Spinal cord (tissue), 10 donors: ENCODE measurements around the gene KLF7. TPM values are rescaled to one million over a fixed set of nuclear protein-coding genes. Genes with fewer than 3 reads are reported as not detected.
A peak's percentile ranks its signal among the peaks of the same experiment; 100 is the strongest.

ENCODE experiments used
- DNase-seq, 6 donors: peaks; one replicate each; pipeline versions ENCODE4 v3.0.0 to v3.0.0-alpha.2; 2013 to 2015; ENCODE audit warnings: low spot score in 6 of 6, low read depth in 4 of 6
- H3K27ac ChIP-seq: one replicate; pipeline ENCODE4 v1.5.1; 2013; ENCODE audit warnings: low read depth, low read length, control low read depth
- H3K27me3 ChIP-seq: one replicate; pipeline ENCODE4 v1.6.1; 2013; ENCODE audit warnings: low read length; ENCODE audit not compliant: control insufficient read depth, insufficient read depth
- H3K36me3 ChIP-seq: one replicate; pipeline ENCODE4 v1.6.1; 2013; ENCODE audit warnings: low read length; ENCODE audit not compliant: control insufficient read depth, insufficient read depth
- H3K4me1 ChIP-seq: one replicate; pipeline ENCODE4 v1.6.1; 2013; ENCODE audit warnings: low read length; ENCODE audit not compliant: control insufficient read depth, insufficient read depth
- H3K4me3 ChIP-seq: one replicate; pipeline ENCODE4 v1.5.1; 2013; ENCODE audit warnings: low read depth, low read length, control low read depth
- H3K9me3 ChIP-seq: one replicate; pipeline ENCODE4 v1.6.1; 2013; ENCODE audit warnings: low read length; ENCODE audit not compliant: control insufficient read depth, insufficient read depth
- WGBS: methylation state at CpG from one replicate; pipeline ENCODE4 v1.1.5; 2013; ENCODE audit warnings: missing lambda C conversion rate; ENCODE audit not compliant: insufficient coverage; 5-methylcytosine and 5-hydroxymethylcytosine counted together
- polyA plus RNA-seq, 2 donors: library from polyadenylated mRNA; unstranded; fragments of 120-200 nt; gene quantifications; one replicate each; pipeline ENCODE4 v1.2.1, GENCODE V29; 2013; ENCODE audit not compliant: insufficient read length in 2 of 2
- total RNA-seq, 2 donors: library from RNA; depleted of rRNA in 1 of 2; stranded (reverse); fragments of 120-200 nt in 1 of 2; fragments of >200 nt in 1 of 2; gene quantifications; one replicate each; pipeline versions ENCODE4 v1.2.3 to v1.2.4, GENCODE V29; 2013 to 2014
- donor health status: healthy.

Gene KLF7
- total and polyA plus RNA-seq, 4 donors = 18.2 to 30.0 (median 26.3) TPM

DNA sequence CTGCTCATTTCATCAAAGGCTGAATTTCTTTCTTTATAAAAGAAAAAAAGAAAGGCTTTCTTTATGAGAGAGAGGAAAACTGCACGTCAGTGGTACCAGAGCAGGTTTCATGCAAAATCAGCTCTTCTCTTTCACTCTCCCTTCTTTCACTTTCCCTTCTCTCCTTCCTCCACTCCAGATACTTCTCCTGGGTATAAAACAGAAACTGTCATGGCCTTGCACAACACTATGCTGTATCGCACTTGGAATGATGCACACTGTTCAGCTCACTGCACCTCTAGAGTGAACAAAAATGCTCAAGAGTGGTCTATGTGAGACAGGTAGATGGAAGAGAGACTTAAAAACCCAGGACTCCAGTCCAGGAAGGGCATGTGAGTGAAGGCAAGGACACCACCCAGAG is 73.8 kb downstream of the KLF7 start:
- H3K27me3 ChIP-seq = no peaks in the 10 kb centered on the region
- 100% methylated on average over 1 of the region's 2 CpGs for WGBS
- H3K36me3 ChIP-seq = no peaks in the 10 kb centered on the region
- H3K4me3 ChIP-seq = no peak overlapping the region
- no peaks in the 10 kb centered on the region for H3K9me3 ChIP-seq
- peaks cover 3% of the 10 kb centered on the region for H3K4me1 ChIP-seq
- no peak overlapping the region for H3K27ac ChIP-seq
- DNase-seq = no peak

DNA sequence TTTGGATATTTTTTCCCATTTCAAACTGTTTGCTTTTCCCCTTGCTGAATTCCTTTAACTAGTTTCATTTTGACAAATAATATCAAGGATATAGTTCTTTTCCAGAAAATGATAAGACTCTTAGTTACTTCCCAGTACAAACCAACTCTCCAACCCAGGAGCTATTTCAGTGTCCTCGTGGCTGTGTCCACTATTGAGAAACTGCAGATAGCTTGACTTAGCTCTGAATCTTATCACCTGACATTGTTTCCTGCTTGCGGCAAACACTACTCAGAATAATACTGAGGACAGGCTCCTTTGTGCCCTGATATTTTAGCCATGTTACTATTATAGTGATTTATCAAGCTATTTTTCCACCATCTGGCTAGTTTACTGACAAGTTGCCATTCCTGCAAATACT is 74.6 kb downstream of the KLF7 start:
- no peaks in the 10 kb centered on the region for H3K36me3 ChIP-seq
- H3K9me3 ChIP-seq = no peaks in the 10 kb centered on the region
- no peaks in the 10 kb centered on the region for H3K27me3 ChIP-seq
- WGBS = 100% methylated on average over 1 of the region's 2 CpGs
- no peak for DNase-seq
- no peak overlapping the region for H3K27ac ChIP-seq
- H3K4me1 ChIP-seq = peaks cover 3% of the 10 kb centered on the region
- no peak overlapping the region for H3K4me3 ChIP-seq

DNA sequence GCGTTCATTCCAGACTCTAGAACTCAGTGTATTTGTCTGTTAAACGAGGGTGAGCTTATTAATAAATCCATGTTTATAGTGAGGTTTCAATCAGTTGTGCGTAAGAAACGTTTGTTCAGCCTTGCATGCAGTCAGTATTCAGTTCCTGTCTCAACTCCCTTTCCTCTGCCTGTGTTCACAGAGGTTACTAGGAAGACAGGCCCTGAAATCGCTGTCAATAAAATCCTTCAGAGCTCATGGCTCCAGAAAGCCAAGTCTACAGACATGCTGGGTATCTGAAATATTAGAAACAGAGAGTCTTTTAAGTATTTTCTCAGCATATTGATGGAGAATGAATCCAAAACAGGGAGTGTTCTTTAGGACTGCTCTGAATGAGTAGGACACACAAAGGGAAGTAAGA is 75.4 kb downstream of the KLF7 start:
- Histone ChIP-seq H3K4me3 (no peak overlapping the region), H3K36me3 (no peaks in the 10 kb centered on the region), H3K4me1 (peaks cover 3% of the 10 kb centered on the region), H3K27ac (no peak overlapping the region), H3K9me3 (no peaks in the 10 kb centered on the region), H3K27me3 (no peaks in the 10 kb centered on the region)
- WGBS = 71% methylated on average over 2 of the region's 5 CpGs
- DNase-seq = no peak

DNA sequence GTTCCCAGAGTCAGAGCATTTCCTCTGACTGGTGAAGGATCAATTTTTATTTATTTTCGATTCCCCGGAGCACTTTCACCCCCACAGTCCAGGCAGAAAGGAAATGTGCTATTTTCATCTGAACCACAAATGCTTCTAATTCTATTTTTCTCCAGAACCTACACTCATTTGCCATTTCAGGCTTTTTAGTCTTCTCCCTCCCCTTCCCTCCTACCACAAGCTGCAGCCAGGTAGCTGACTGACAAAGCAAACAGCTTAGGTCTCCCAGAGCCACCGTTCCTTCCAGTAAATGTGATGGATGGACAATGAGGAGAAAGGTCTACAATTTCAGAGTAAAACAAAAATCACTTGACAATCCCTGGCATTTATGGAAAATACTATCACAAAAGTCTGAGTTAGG is 76.9 kb downstream of the KLF7 start:
- no peaks in the 10 kb centered on the region for H3K9me3 ChIP-seq
- 83% methylated on average over 2 of the region's 3 CpGs for WGBS
- no peaks in the 10 kb centered on the region for H3K36me3 ChIP-seq
- H3K4me3 ChIP-seq = no peak overlapping the region
- no peak overlapping the region for H3K27ac ChIP-seq
- peaks cover 3% of the 10 kb centered on the region for H3K4me1 ChIP-seq
- no peaks in the 10 kb centered on the region for H3K27me3 ChIP-seq
- no peak for DNase-seq

DNA sequence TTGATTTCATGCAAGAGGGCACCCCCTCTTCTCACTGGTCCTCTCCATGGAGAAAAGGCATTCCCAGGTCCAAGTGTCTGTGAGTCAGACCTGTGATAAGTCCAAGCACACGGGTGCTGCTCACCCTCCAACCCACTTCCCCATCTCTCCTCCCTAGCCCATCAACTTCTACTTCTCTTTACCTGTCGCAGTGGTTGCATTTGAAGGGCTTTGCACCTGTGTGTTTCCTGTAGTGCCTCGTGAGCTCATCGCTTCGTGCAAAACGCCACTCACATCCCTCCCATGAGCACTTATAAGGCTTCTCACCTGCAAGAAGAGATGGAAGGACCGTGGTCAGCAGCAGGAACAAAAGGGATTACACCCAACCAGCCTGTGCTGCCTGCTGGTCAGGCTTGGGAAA is 77.5 kb downstream of the KLF7 start:
- Histone ChIP-seq H3K4me1 (peaks cover 2% of the 10 kb centered on the region), H3K27me3 (no peaks in the 10 kb centered on the region), H3K36me3 (no peaks in the 10 kb centered on the region), H3K27ac (no peak overlapping the region), H3K4me3 (no peak overlapping the region), H3K9me3 (no peaks in the 10 kb centered on the region)
- no peak for DNase-seq
- 100% methylated on average over 6 of the region's 7 CpGs for WGBS

DNA sequence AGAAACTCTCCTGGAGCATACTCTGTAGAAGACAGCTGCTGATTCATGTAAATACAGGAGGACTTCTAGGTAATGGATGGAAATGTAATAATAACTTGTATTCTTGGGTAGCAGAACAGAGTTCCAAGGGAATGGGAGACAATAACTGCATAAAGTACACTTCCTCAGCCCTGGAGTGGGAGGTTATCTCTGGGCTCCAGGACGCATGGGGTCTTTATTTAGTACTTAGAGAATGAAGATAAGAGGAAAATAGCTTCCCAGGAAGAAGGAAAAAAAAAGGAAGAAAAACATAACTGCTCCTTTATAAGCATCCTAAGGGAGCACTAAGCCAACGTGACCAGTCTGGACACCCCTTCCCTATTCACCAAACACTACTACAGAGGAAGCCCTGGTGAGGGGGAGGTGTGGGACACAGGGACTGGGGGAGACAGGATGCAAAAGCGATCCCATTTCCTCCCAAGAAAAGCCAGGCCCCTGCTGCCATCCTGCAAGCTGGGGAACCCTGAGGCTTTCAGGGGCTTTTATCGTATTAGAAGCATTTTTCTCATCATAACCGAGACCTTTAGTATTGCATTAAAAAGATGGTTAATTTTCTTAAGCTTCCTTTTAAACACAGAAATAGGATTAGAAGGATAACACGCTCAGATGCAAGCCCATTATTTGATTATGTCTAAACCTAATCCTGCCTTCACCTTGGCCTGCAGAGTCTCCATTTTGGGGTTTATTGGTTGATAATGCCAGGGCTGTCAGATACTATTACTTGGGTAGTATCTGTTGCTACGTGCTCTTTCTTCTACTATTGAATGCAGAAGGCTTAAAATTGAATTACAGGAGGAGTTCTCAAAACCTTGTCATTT is 78.5 kb downstream of the KLF7 start:
- no peaks in the 10 kb centered on the region for H3K36me3 ChIP-seq
- no peaks in the 10 kb centered on the region for H3K27me3 ChIP-seq
- H3K4me1 ChIP-seq = no peaks in the 10 kb centered on the region
- no peak for DNase-seq
- no peaks in the 10 kb centered on the region for H3K9me3 ChIP-seq
- WGBS = no CpG with 5 or more reads among the region's 7 CpGs
- no peak overlapping the region for H3K4me3 ChIP-seq
- H3K27ac ChIP-seq = no peak overlapping the region

DNA sequence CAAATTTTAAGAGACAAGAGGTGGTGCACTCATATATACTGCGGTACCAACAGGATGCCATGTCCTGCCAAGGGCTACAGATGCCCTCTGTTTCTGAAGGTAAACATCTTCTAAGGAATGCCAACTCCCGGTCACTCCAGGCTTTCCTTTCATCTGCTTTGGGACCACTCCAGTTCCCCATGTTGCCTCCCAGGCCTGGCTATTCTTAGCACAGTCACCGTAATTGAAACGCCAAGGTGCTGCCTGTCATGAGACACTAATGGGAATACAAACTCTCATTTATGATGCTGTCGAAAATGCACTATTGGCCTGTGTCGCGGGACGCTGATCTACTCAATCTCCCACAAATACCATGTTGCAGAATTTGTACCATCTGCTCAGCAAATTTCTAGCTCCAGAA is 79.6 kb downstream of the KLF7 start:
- H3K36me3 ChIP-seq = no peaks in the 10 kb centered on the region
- DNase-seq = peak in 1 of 6 donors; percentile 79
- no peaks in the 10 kb centered on the region for H3K4me1 ChIP-seq
- no peaks in the 10 kb centered on the region for H3K27me3 ChIP-seq
- H3K4me3 ChIP-seq = no peak overlapping the region
- 51% methylated on average over 4 of the region's 8 CpGs for WGBS
- no peaks in the 10 kb centered on the region for H3K9me3 ChIP-seq
- no peak overlapping the region for H3K27ac ChIP-seq

DNA sequence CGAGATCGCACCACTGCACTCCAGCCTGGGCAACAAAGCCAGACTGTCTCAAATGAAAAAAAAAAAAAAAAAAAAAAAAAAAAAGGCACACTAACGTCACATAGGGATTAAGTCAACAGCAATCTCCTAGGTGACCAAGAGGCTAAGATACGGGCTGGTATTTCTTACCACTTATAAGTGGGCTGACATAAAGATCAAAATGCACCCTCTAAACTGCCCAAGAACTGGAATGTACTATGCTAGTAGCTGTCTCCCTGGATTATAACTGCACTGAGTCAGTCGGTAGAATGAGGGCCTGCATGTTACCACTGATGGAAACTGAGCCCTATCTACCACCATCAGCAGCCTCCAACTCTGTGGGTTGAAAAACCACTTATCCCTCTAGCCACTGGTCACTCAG is 80.6 kb downstream of the KLF7 start:
- no peaks in the 10 kb centered on the region for H3K9me3 ChIP-seq
- no peaks in the 10 kb centered on the region for H3K4me1 ChIP-seq
- 86% methylated on average over 1 of the region's 5 CpGs for WGBS
- no peaks in the 10 kb centered on the region for H3K27me3 ChIP-seq
- no peak for DNase-seq
- no peak overlapping the region for H3K27ac ChIP-seq
- no peak overlapping the region for H3K4me3 ChIP-seq
- H3K36me3 ChIP-seq = peaks cover 3% of the 10 kb centered on the region

DNA sequence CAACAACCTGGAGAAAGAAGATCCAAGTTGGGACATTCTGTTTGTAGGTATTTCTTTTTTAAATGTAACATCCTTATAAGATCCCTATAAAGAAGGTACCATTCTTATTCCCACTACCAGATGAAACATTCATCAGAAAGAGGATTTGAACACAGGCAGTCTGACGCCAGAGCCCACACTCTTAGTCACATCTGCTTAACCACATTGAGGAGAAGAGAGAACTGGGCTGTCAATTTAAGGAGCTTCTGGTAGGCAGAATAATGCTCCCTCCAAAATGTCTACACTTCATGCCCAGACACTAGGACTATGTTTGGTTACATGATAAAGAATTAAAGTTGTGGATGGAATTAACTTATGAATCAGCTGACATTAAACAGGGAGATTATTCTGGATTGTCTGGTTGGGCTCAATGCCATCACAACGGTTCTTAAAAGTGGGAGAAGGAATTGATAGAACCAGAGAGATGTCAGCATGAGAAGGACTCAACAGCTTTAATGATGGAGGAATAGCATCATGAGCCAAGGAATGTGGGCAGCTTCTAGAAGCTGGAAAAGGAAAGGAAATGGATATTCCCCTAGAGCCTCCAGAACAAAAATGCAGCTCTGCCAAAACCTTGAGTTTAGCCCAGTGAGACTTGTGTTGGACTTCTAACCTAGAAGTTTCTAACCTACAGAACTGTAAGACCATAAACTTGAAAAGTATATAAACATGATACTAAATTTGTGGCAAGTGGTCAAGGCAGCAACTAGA is 82.2 kb downstream of the KLF7 start:
- Histone ChIP-seq H3K27me3 (no peaks in the 10 kb centered on the region), H3K9me3 (no peaks in the 10 kb centered on the region), H3K4me3 (no peak overlapping the region), H3K4me1 (no peaks in the 10 kb centered on the region), H3K36me3 (peaks cover 5% of the 10 kb centered on the region), H3K27ac (no peak overlapping the region)
- no peak for DNase-seq
- 91% methylated on average over 1 of the region's 2 CpGs for WGBS

DNA sequence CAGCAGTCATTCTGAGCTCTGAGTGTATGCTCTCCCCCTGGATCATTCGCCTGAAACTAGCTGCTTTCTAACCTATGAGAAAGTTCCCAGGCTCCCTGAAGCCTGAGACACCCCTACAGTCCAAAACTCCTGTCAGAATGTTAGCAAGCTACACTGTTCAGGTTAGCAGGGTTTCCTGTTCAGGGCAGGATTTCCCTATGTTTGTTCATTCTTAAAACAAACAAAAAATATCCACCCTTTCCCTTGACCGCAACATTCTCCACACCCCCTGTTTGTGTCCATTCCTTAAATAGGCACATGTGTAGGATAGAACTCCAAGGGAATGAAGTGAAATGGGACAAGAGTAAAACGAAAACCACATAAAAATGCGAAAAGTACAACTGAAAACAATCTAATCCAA is 83.1 kb downstream of the KLF7 start:
- H3K27ac ChIP-seq = no peak overlapping the region

More for the DNA sequence above, 83.1 kb downstream of the KLF7 start:
- H3K27me3 ChIP-seq = no peaks in the 10 kb centered on the region
- no peak overlapping the region for H3K4me3 ChIP-seq
- no peak for DNase-seq
- 90% methylated on average over 1 of the region's 4 CpGs for WGBS
- peaks cover 5% of the 10 kb centered on the region for H3K36me3 ChIP-seq
- H3K4me1 ChIP-seq = no peaks in the 10 kb centered on the region
- H3K9me3 ChIP-seq = no peaks in the 10 kb centered on the region
